ENCODE data around the gene RPS4Y1.

DNA sequence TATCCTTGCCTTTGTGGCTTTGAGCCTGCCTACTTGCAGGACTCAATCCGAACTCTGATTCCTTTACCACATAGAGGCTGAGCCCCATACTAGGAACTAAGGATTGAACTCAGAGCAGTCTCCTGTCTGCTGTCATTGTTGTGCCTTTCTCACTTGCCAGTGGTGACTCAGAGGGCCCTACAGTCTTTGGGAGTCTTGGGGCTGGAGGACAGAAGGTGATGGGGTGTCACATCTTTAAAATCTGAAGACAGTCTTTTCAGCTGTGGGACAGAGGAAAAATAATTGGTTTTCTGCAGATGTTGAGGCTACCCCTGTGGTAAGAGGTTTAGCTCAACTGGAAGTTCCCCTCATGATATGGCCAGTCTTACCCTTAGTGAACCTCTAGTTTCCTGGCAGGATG, 8.0 kb downstream of the RPS4Y1 start:
- TF ChIP-seq POLR2AphosphoS5 (IDR thresholded peaks at IDR 0.05; ENCODE audit: low read depth, low read length) (no peak), ATF2 (IDR thresholded peaks at IDR 0.05; ENCODE audit: low read length) (no peak), RXRA (IDR thresholded peaks at IDR 0.05; ENCODE audit: insufficient read depth, low read depth, low read length) (no peak), CTCF (IDR thresholded peaks at IDR 0.05; ENCODE audit: control extremely low read depth in 1 of 3, insufficient read depth in 1 of 3, low read depth in 1 of 3, low read length in 3 of 3) (no peak), JUN (IDR thresholded peaks at IDR 0.05; ENCODE audit: low read depth, low read length) (no peak), RAD21 (IDR thresholded peaks at IDR 0.05 in 1 of 2, conservative IDR thresholded peaks at IDR 0.05 in 1 of 2; ENCODE audit: low read depth in 2 of 2, low read length in 2 of 2) (no peak), EZH2 (IDR thresholded peaks at IDR 0.05; ENCODE audit: low read depth, low read length, severe bottlenecking) (no peak), CBX5 (IDR thresholded peaks at IDR 0.05; ENCODE audit: low read depth, low read length) (no peak)

Measured in H1 (cell line).